ENCODE measurements around the gene GTF3C6.

- TF ChIP-seq TAF1 (IDR thresholded peaks at IDR 0.05; ENCODE audit: low read depth) = no peak
- TF ChIP-seq EP300 (conservative IDR thresholded peaks at IDR 0.05; ENCODE audit: poor library complexity, severe bottlenecking) = no peak
- TF ChIP-seq CTCF (IDR thresholded peaks at IDR 0.05; ENCODE audit: poor library complexity, severe bottlenecking) = no peak
- no peak for TF ChIP-seq POLR2AphosphoS5 (IDR thresholded peaks at IDR 0.05)
- no peak for TF ChIP-seq EZH2 (IDR thresholded peaks at IDR 0.05; ENCODE audit: borderline replicate concordance, insufficient read depth, low read length, poor library complexity, severe bottlenecking)
- no peak for TF ChIP-seq RAD21 (conservative IDR thresholded peaks at IDR 0.05)
Measured at GRCh38 chr6:110950440-110950839, 8.1 kb upstream of the GTF3C6 start.

Measured in neural cell (in vitro differentiated cells).